ENCODE measurements around the gene ZNF428.

Gene ZNF428

GRCh38 chr19:43560687-43561086 lies 58.7 kb downstream of the ZNF428 start:
- no peak for DNase-seq
